ENCODE measurements around the gene ZNF300. TPM values are rescaled to one million over a fixed set of nuclear protein-coding genes. Genes with fewer than 3 reads are reported as not detected.

ZNF300 gene
- total and polyA plus RNA-seq, 10 of the 15 experiments (the other 5 are each of a cell fraction or from before 2014, with no cell fraction given): 0.03 to 1.5 (median 0.16) TPM; not detected in 1

DNA sequence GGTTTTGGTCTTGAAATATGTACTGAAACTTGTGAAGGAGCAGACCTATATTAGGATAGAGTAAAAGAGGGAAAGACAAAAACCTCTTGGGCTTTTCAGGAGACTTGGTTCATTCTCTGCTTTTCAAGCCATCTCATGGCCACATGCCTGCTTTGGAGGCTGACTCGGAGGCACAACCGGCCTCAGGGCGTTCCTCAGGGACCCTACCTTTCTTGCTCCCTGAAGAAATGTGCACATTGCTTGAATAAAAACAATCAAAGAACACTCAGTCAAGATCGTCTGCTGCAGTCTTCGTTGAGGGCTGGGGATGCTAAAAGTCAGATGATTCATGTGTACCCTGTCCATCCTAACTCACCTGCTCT is 57.5 kb downstream of the ZNF300 start:
- DNase-seq (ENCODE audit: low read depth, low spot score): no peak
- intact Hi-C loops (cut with micrococcal nuclease; ENCODE audit: unreplicated experiment): loop anchor here (1.0 to 5.0 kb wide), 6 partner anchors 46 to 390 kb away; no protein-coding TSS in a partner anchor

More for the DNA sequence above, 57.5 kb downstream of the ZNF300 start:
- Histone ChIP-seq H3K4me3 (no peak overlapping the region), H3K9ac (ENCODE audit: control insufficient read depth, insufficient read depth, low read length) (no peak overlapping the region), H3K36me3 (ENCODE audit: control insufficient read depth in 2 of 2, insufficient read depth in 2 of 2, low read length in 1 of 2) (no peaks in the 10 kb centered on the region), H3K9me3 (replicated peaks; ENCODE audit: control insufficient read depth, insufficient read depth, low read length) (no peaks in the 10 kb centered on the region; the same call in 2 of the 3 replicates), H4K20me1 (ENCODE audit: control insufficient read depth, insufficient read depth) (no peaks in the 10 kb centered on the region), H3K4me1 (ENCODE audit: control insufficient read depth, insufficient read depth, low read length) (peaks cover 7% of the 10 kb centered on the region), H3K27me3 (replicated peaks in 1 of 2; ENCODE audit: control insufficient read depth in 2 of 2, insufficient read depth in 2 of 2, low read length in 1 of 2) (no peaks in the 10 kb centered on the region), H3K79me2 (ENCODE audit: control insufficient read depth, insufficient read depth, low read length) (no peaks in the 10 kb centered on the region), H2AFZ (ENCODE audit: control insufficient read depth, low read depth, low read length) (peak overlapping the region; percentile 84; the same call in 1 of the 2 replicates), H3K27ac (ENCODE audit: control insufficient read depth, insufficient read depth) (no peak overlapping the region), H3K4me2 (ENCODE audit: control insufficient read depth, insufficient read depth) (peak overlapping the region; percentile 93)
- FAIRE-seq (no peak), ATAC-seq (no peak)
- BruUV-seq (replicated peaks): no TSS peak
- ChIA-PET POLR2A (interaction anchor here (0.8 to 2.0 kb wide), 3 partner anchors 147 to 386 kb away, joined by 3 to 8 read pairs (median 4); partner anchors contain the start of gene RBM22), SMC1A (ENCODE audit: uncharacterized antibody, unreplicated experiment) (interaction anchor here (1.0 to 3.8 kb wide), 13 partner anchors 46 to 448 kb away, joined by 3 to 40 read pairs (median 6); partner anchors contain the start of genes DCTN4 and RBM22), RAD21 (ENCODE audit: unreplicated experiment) (interaction anchor here (0.6 to 3.9 kb wide), 14 partner anchors 42 to 390 kb away, joined by 3 to 43 read pairs (median 5); partner anchors contain the start of genes RBM22 and SMIM3), CTCF (interaction anchor here (0.7 to 4.0 kb wide), 28 partner anchors 13 to 469 kb away, joined by 3 to 90 read pairs (median 5); partner anchors contain the start of genes RBM22 and SMIM3)
- 50% methylated on average over 5 of the region's 5 CpGs for WGBS (ENCODE audit: insufficient coverage, insufficient replicate concordance, low lambda C conversion rate, missing lambda C conversion rate)
- in situ Hi-C loops (cut with MboI): loop anchor here (5.0 kb wide), 3 partner anchors 50 to 390 kb away; no protein-coding TSS in a partner anchor
- TF ChIP-seq, protein P1, sequence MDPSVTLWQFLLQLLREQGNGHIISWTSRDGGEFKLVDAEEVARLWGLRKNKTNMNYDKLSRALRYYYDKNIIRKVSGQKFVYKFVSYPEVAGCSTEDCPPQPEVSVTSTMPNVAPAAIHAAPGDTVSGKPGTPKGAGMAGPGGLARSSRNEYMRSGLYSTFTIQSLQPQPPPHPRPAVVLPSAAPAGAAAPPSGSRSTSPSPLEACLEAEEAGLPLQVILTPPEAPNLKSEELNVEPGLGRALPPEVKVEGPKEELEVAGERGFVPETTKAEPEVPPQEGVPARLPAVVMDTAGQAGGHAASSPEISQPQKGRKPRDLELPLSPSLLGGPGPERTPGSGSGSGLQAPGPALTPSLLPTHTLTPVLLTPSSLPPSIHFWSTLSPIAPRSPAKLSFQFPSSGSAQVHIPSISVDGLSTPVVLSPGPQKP (IDR thresholded peaks at IDR 0.05; ENCODE audit: low read depth, low read length): no peak
- TF ChIP-seq ZNF592 (IDR thresholded peaks at IDR 0.05): no peak
- no peak for TF ChIP-seq RUNX3 (IDR thresholded peaks at IDR 0.05; ENCODE audit: low read length)
- no peak for TF ChIP-seq ZNF622 (IDR thresholded peaks at IDR 0.05)
- TF ChIP-seq PKNOX1 (IDR thresholded peaks at IDR 0.05): no peak
- TF ChIP-seq BACH1 (IDR thresholded peaks at IDR 0.05; ENCODE audit: borderline replicate concordance): no peak
- TF ChIP-seq HDAC2 (IDR thresholded peaks at IDR 0.05): no peak
